Sigmoid colon (tissue), 4 donors: Measurements from ENCODE around the gene TMEM253.

ENCODE experiments used
- CTCF ChIP-seq, 4 experiments: fragments of 450-650 bp in 3 of 4; fragments of 200-600 bp in 1 of 4; IDR thresholded peaks; one replicate each; pipeline ENCODE4 v1.5.1; 2016 to 2019; ENCODE audit warnings: antibody characterized with exemption in 4 of 4, mild to moderate bottlenecking in 3 of 4, moderate library complexity in 2 of 4
- EP300 ChIP-seq, 4 donors: sonication (generic); formaldehyde crosslinking; IDR thresholded peaks; one replicate each; pipeline ENCODE4 v1.6.1; 2017; ENCODE audit warnings: antibody characterized with exemption in 4 of 4
- POLR2A ChIP-seq, 2 donors: fragments of 450-650 bp; IDR thresholded peaks; one replicate each; pipeline ENCODE4 v1.6.1; 2016; ENCODE audit warnings: antibody characterized with exemption in 2 of 2, mild to moderate bottlenecking in 2 of 2, moderate library complexity in 2 of 2
- POLR2AphosphoS5 ChIP-seq, 4 donors: sonication (generic); formaldehyde crosslinking; IDR thresholded peaks; one replicate each; pipeline ENCODE4 v1.6.1; 2017; ENCODE audit warnings: antibody characterized with exemption in 4 of 4

GRCh38 chr14:21059842-21060613 is 40.8 kb upstream of the TMEM253 start:
- TF ChIP-seq CTCF (IDR thresholded peaks at IDR 0.05) (no peak), POLR2A (IDR thresholded peaks at IDR 0.05) (no peak), POLR2AphosphoS5 (IDR thresholded peaks at IDR 0.05) (no peak), EP300 (IDR thresholded peaks at IDR 0.05) (no peak)
